K562 (cell line): Measurements from ENCODE around the gene TCIRG1. TPM values are rescaled to one million over a fixed set of nuclear protein-coding genes. Genes with fewer than 3 reads are reported as not detected.

ENCODE experiments used
- SIX5 ChIP-seq, 2 experiments: IDR thresholded peaks; 2 replicates each; pipeline ENCODE4 v1.6.1; 2011; ENCODE audit warnings: low read length in 2 of 2, borderline replicate concordance in 1 of 2, low read depth in 1 of 2, mild to moderate bottlenecking in 1 of 2, moderate library complexity in 1 of 2; ENCODE audit not compliant: insufficient read depth in 1 of 2
- SMARCA4 ChIP-seq: fragments of 450-650 bp; IDR thresholded peaks from 2 replicates; pipeline ENCODE4 v1.6.1; 2016
- YY1 ChIP-seq, 3 experiments: IDR thresholded peaks; 2 replicates each; pipeline ENCODE4 v1.6.1; 2011; ENCODE audit warnings: low read length in 2 of 3, mild to moderate bottlenecking in 2 of 3, moderate library complexity in 2 of 3, borderline replicate concordance in 1 of 3, control low read depth in 1 of 3, low read depth in 1 of 3; ENCODE audit not compliant: insufficient read depth in 3 of 3, insufficient replicate concordance in 2 of 3, control insufficient read depth in 1 of 3, insufficient read length in 1 of 3; ENCODE audit errors: extremely low read depth in 1 of 3
- polyA plus RNA-seq, 8 experiments: library from polyadenylated mRNA; depleted of rRNA in 4 of 8; stranded (reverse) in 5 of 8; unstranded in 3 of 8; fragments of >200 nt; fragmentation: Nextera tagmentation in 2 of 8; fragmentation: Illumina TruSeq in 1 of 8; extraction: Ambion mirVana in 2 of 8; extraction: Trizol in 1 of 8; gene quantifications; 2 replicates each; pipeline versions ENCODE4 v1.2.1 to v1.2.3, GENCODE V29; 2011 to 2014; ENCODE audit warnings: inconsistent platforms in 1 of 8, missing spikeins in 1 of 8
- total RNA-seq, 7 experiments: library from RNA; depleted of rRNA in 6 of 7; stranded (reverse); fragments of >200 nt in 6 of 7; fragmentation: Illumina TruSeq in 2 of 7; extraction: Trizol in 2 of 7; gene quantifications; 2 replicates each; pipeline versions ENCODE4 v1.2.1 to v1.2.3, GENCODE V29; 2011 to 2021; ENCODE audit warnings: low replicate concordance in 1 of 7
- TF ChIP-seq, protein P1 (sequence below): fragments of 450-650 bp; IDR thresholded peaks from 2 replicates; pipeline ENCODE4 v1.6.1; 2016; ENCODE audit warnings: mild to moderate bottlenecking, moderate library complexity
- TF ChIP-seq, protein P2 (sequence below): fragments of 450-650 bp; IDR thresholded peaks from 2 replicates; pipeline ENCODE4 v1.6.1; 2016; ENCODE audit warnings: low read depth

The TCIRG1 gene
- total and polyA plus RNA-seq, 9 of the 15 experiments (the other 6 are each of a cell fraction or from before 2014, with no cell fraction given) = 0.49 to 143 (median 24.4) TPM

DNA sequence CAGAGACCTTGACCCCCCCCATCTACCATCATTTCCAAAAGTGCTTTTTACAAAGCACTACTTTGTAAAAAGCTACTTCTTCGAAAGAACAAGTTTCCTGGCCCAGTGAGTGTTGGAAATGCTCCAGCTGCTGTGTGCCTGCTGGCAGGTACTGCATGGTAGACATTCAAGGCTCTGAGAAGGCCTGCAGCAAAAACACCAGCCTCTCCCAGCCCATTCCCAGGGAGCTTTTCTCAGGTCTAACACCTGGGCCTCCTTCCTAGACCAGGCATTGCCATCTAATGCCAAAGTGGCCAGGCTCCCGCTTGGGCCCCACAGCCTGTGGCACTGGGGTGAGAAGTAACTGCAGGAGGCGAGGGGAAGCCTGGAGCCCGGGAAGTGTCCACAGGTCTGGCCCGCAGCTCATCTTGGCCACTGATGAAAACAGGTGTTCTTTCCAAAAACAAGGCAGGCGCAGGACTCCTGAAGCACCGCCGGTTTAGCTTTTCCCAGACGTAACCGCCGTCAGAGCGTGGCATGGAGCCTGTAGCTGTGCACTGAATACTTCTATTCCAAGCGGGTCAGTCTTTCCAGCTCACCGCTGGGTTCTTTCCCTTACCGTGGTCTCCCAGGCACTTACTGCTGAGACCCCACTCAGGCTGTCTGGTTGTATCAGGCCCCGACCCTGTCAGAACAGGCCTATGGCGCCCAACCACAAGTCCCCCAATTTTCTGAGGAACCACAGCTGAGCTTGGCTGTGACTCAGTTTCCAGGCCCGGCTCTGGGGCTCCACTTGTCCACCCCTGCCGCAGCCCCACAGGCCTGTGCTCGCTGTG, 1.2 kb upstream of the TCIRG1 start (continued):
- TF ChIP-seq, protein P1, sequence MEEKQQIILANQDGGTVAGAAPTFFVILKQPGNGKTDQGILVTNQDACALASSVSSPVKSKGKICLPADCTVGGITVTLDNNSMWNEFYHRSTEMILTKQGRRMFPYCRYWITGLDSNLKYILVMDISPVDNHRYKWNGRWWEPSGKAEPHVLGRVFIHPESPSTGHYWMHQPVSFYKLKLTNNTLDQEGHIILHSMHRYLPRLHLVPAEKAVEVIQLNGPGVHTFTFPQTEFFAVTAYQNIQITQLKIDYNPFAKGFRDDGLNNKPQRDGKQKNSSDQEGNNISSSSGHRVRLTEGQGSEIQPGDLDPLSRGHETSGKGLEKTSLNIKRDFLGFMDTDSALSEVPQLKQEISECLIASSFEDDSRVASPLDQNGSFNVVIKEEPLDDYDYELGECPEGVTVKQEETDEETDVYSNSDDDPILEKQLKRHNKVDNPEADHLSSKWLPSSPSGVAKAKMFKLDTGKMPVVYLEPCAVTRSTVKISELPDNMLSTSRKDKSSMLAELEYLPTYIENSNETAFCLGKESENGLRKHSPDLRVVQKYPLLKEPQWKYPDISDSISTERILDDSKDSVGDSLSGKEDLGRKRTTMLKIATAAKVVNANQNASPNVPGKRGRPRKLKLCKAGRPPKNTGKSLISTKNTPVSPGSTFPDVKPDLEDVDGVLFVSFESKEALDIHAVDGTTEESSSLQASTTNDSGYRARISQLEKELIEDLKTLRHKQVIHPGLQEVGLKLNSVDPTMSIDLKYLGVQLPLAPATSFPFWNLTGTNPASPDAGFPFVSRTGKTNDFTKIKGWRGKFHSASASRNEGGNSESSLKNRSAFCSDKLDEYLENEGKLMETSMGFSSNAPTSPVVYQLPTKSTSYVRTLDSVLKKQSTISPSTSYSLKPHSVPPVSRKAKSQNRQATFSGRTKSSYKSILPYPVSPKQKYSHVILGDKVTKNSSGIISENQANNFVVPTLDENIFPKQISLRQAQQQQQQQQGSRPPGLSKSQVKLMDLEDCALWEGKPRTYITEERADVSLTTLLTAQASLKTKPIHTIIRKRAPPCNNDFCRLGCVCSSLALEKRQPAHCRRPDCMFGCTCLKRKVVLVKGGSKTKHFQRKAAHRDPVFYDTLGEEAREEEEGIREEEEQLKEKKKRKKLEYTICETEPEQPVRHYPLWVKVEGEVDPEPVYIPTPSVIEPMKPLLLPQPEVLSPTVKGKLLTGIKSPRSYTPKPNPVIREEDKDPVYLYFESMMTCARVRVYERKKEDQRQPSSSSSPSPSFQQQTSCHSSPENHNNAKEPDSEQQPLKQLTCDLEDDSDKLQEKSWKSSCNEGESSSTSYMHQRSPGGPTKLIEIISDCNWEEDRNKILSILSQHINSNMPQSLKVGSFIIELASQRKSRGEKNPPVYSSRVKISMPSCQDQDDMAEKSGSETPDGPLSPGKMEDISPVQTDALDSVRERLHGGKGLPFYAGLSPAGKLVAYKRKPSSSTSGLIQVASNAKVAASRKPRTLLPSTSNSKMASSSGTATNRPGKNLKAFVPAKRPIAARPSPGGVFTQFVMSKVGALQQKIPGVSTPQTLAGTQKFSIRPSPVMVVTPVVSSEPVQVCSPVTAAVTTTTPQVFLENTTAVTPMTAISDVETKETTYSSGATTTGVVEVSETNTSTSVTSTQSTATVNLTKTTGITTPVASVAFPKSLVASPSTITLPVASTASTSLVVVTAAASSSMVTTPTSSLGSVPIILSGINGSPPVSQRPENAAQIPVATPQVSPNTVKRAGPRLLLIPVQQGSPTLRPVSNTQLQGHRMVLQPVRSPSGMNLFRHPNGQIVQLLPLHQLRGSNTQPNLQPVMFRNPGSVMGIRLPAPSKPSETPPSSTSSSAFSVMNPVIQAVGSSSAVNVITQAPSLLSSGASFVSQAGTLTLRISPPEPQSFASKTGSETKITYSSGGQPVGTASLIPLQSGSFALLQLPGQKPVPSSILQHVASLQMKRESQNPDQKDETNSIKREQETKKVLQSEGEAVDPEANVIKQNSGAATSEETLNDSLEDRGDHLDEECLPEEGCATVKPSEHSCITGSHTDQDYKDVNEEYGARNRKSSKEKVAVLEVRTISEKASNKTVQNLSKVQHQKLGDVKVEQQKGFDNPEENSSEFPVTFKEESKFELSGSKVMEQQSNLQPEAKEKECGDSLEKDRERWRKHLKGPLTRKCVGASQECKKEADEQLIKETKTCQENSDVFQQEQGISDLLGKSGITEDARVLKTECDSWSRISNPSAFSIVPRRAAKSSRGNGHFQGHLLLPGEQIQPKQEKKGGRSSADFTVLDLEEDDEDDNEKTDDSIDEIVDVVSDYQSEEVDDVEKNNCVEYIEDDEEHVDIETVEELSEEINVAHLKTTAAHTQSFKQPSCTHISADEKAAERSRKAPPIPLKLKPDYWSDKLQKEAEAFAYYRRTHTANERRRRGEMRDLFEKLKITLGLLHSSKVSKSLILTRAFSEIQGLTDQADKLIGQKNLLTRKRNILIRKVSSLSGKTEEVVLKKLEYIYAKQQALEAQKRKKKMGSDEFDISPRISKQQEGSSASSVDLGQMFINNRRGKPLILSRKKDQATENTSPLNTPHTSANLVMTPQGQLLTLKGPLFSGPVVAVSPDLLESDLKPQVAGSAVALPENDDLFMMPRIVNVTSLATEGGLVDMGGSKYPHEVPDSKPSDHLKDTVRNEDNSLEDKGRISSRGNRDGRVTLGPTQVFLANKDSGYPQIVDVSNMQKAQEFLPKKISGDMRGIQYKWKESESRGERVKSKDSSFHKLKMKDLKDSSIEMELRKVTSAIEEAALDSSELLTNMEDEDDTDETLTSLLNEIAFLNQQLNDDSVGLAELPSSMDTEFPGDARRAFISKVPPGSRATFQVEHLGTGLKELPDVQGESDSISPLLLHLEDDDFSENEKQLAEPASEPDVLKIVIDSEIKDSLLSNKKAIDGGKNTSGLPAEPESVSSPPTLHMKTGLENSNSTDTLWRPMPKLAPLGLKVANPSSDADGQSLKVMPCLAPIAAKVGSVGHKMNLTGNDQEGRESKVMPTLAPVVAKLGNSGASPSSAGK = no peak
- TF ChIP-seq YY1 (IDR thresholded peaks at IDR 0.05; ENCODE audit: borderline replicate concordance in 1 of 3, control insufficient read depth in 1 of 3, extremely low read depth in 1 of 3, insufficient read depth in 3 of 3, insufficient read length in 1 of 3, insufficient replicate concordance in 2 of 3, low read depth in 1 of 3, low read length in 2 of 3) (peak in 1 of 3 experiments; percentile 11), SIX5 (IDR thresholded peaks at IDR 0.05; ENCODE audit: borderline replicate concordance in 1 of 2, insufficient read depth in 1 of 2, low read depth in 1 of 2, low read length in 2 of 2) (no peak), SMARCA4 (no peak)
- TF ChIP-seq, protein P2, sequence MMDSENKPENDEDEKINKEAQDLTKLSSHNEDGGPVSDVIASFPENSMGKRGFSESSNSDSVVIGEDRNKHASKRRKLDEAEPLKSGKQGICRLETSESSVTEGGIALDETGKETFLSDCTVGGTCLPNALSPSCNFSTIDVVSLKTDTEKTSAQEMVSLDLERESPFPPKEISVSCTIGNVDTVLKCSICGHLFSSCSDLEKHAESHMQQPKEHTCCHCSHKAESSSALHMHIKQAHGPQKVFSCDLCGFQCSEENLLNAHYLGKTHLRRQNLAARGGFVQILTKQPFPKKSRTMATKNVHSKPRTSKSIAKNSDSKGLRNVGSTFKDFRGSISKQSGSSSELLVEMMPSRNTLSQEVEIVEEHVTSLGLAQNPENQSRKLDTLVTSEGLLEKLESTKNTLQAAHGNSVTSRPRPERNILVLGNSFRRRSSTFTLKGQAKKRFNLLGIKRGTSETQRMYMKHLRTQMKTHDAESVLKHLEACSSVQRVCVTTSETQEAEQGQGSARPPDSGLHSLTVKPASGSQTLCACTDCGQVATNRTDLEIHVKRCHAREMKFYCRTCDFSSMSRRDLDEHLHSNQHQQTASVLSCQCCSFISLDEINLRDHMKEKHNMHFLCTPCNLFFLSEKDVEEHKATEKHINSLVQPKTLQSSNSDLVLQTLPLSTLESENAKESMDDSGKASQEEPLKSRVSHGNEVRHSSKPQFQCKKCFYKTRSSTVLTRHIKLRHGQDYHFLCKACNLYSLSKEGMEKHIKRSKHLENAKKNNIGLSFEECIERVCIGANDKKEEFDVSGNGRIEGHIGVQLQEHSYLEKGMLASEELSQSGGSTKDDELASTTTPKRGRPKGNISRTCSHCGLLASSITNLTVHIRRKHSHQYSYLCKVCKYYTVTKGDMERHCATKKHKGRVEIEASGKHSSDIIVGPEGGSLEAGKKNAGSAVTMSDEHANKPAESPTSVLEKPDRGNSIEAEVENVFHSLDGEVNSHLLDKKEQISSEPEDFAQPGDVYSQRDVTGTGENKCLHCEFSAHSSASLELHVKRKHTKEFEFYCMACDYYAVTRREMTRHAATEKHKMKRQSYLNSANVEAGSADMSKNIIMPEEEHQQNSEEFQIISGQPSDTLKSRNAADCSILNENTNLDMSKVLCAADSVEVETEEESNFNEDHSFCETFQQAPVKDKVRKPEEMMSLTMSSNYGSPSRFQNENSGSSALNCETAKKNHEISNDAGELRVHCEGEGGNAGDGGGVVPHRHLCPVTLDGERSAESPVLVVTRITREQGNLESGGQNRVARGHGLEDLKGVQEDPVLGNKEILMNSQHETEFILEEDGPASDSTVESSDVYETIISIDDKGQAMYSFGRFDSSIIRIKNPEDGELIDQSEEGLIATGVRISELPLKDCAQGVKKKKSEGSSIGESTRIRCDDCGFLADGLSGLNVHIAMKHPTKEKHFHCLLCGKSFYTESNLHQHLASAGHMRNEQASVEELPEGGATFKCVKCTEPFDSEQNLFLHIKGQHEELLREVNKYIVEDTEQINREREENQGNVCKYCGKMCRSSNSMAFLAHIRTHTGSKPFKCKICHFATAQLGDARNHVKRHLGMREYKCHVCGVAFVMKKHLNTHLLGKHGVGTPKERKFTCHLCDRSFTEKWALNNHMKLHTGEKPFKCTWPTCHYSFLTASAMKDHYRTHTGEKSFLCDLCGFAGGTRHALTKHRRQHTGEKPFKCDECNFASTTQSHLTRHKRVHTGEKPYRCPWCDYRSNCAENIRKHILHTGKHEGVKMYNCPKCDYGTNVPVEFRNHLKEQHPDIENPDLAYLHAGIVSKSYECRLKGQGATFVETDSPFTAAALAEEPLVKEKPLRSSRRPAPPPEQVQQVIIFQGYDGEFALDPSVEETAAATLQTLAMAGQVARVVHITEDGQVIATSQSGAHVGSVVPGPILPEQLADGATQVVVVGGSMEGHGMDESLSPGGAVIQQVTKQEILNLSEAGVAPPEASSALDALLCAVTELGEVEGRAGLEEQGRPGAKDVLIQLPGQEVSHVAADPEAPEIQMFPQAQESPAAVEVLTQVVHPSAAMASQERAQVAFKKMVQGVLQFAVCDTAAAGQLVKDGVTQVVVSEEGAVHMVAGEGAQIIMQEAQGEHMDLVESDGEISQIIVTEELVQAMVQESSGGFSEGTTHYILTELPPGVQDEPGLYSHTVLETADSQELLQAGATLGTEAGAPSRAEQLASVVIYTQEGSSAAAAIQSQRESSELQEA = no peak
